ENCODE data around the gene VPS45.

The VPS45 gene

DNA sequence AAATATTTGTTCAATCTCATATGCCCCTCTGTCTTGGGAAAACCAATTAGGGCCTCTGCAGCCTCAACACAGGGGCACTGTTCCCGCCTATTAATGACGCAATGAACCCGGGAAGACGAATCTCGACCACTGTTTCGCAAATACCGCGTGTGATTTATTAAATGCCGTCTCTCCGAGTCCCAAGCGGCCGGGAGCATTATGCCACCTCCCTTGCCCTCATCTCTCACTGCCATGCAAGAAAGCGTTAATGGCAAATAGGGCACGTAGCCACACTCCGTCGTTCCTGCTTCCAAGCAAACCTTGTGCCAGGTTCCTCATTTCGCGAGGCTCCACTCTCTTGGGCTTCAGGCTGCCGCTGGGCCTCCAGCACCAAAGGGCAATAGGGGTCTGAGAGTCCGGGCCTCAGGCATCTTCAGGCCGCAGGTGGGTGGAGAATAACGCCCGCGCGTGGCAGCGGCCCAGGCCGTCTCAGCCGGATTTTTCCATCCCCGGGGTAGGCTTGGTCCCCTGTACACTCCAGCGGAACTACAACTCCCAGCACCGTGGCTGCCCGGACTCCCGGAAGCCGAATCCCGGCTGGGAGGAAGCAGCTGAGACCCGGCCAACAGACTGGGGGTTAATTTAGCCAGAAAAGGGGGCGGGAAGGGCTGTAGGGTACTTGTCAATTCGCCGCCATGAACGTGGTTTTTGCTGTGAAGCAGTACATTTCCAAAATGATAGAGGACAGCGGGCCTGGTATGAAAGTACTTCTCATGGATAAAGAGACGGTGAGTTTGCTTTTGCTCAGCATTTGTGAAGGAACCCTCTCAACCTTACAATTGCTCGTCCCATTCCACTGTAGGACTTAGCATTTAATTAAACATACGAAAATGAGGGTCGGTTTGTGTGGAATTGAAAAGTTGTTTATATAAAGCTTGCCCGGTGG, at the start of gene VPS45:
Gene VPS45 (plus strand): TSS at position 593 of the 925 bp plus-strand sequence. CDS start 82 bp downstream, at position 675.
- H3K4me3 ChIP-seq (replicated peaks; ENCODE audit: low read depth, low read length): peak within 1 kb of the TSS; percentile 55
- peak; percentile 92 for DNase-seq (ENCODE audit: low read depth)
- TF ChIP-seq CTCF (IDR thresholded peaks at IDR 0.05; ENCODE audit: low read length, missing control alignments): no peak

GRCh38 chr1:150018165-150018564, 49.4 kb upstream of the VPS45 start:
- DNase-seq (ENCODE audit: low read depth): no peak
- no peak overlapping the region for H3K4me3 ChIP-seq (replicated peaks; ENCODE audit: low read depth, low read length)
- no peak for TF ChIP-seq CTCF (IDR thresholded peaks at IDR 0.05; ENCODE audit: low read length, missing control alignments)

DNA sequence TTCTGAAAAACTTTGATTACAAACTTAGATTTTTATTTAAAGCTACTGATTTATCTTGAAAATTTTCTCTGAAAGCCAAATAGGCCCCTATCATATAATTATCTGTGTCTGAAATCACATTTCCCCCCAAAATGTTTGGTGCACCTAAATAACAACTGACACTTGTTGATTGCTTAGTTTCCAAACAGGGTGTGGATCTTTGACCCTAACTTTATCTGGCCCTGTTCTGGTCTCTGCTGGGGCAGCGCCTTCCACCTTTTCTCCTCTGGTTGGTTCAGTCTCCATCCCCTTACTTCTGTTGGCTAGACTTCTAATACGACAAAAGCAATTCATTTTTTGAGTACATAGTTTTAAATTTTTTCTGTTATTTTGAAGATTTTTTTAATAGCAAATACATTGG, 46.9 kb upstream of the VPS45 start:
- no peak overlapping the region for H3K4me3 ChIP-seq (replicated peaks; ENCODE audit: low read depth, low read length)
- DNase-seq (ENCODE audit: low read depth): no peak
- no peak for TF ChIP-seq CTCF (IDR thresholded peaks at IDR 0.05; ENCODE audit: low read length, missing control alignments)

DNA sequence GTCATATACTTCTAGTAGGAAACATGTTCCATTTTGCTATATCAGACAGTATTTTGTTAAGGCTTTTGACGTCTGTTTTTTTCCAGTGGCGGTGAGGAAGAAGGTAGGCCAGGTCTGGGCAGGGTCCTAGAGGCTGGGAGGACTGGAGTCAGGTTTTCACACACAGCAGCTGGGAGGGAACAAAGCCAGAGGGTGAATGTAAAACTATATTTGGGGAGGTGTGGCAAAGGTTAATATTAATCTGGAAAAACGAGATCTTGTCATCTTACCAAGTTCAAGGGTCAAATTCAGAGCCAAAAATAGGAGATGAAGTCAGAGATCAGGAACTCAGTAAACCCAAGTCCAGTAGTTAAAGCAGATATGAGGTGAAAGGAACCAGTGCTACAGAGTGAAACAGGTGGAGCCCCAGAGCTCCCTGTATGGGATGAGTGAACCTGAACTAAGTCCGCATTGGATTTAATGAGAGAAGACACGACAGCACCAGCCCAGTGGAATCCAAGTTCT, 46.3 kb upstream of the VPS45 start:
- H3K4me3 ChIP-seq (replicated peaks; ENCODE audit: low read depth, low read length): no peak overlapping the region
- no peak for TF ChIP-seq CTCF (IDR thresholded peaks at IDR 0.05; ENCODE audit: low read length, missing control alignments)
- no peak for DNase-seq (ENCODE audit: low read depth)

DNA sequence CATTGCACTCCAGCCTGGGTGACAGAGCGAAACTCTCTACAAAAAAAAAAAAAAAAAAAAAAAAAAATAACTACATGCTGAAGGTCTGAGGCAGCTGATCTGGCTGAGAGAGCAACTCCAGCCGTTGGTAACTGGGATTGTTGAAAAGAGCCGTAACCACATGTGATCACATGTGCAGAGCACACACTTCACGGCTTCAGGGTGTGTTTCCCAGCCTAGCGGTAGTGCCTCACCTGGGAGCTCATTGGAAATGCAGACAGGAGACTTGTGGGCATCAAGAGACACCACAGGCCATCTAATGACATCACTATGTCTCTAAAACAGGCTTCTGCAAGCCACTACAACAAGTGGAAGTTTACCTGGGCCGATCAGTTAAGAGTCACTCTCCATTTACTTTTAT, 45.2 kb upstream of the VPS45 start:
- no peak for TF ChIP-seq CTCF (IDR thresholded peaks at IDR 0.05; ENCODE audit: low read length, missing control alignments)
- H3K4me3 ChIP-seq (replicated peaks; ENCODE audit: low read depth, low read length): no peak overlapping the region
- DNase-seq (ENCODE audit: low read depth): no peak

- H3K4me3 ChIP-seq (replicated peaks; ENCODE audit: low read depth, low read length): no peak overlapping the region
- DNase-seq (ENCODE audit: low read depth): no peak
- no peak for TF ChIP-seq CTCF (IDR thresholded peaks at IDR 0.05; ENCODE audit: low read length, missing control alignments)
Measured at GRCh38 chr1:150024156-150024555, 43.4 kb upstream of the VPS45 start.

Measured in fibroblast of pulmonary artery (primary cell).